Stomach (tissue), 9 donors: Measurements from ENCODE around the gene RHD. TPM values are rescaled to one million over a fixed set of nuclear protein-coding genes. Genes with fewer than 3 reads are reported as not detected.

ENCODE experiments used
- DNase-seq, 2 donors: peaks; one replicate each; pipeline versions ENCODE4 v3.0.0 to v3.0.0-alpha.2; 2013 to 2019
- H3K27ac ChIP-seq, 5 donors: fragments of 200-600 bp in 4 of 5; sonication (generic) in 4 of 5; one replicate each; pipeline ENCODE4 v1.5.1; 2013 to 2019; ENCODE audit warnings: mild to moderate bottlenecking in 1 of 5, moderate library complexity in 1 of 5
- H3K27me3 ChIP-seq, 3 donors: fragments of 200-600 bp; sonication (generic); one replicate each; pipeline ENCODE4 v1.5.1; 2017 to 2019; ENCODE audit warnings: mixed run types in 1 of 3
- H3K36me3 ChIP-seq, 4 donors: fragments of 200-600 bp; sonication (generic); 1 replicate in 3 of 4; 2 replicates in 1 of 4; pipeline ENCODE4 v1.5.1; 2016 to 2019
- H3K4me1 ChIP-seq, 4 donors: fragments of 200-600 bp; sonication (generic); one replicate each; pipeline ENCODE4 v1.5.1; 2016 to 2019
- H3K4me3 ChIP-seq, 4 donors: fragments of 200-600 bp; sonication (generic) in 3 of 4; one replicate each; pipeline ENCODE4 v1.5.1; 2016 to 2019; ENCODE audit warnings: mild to moderate bottlenecking in 1 of 4
- H3K9me3 ChIP-seq, 4 donors: fragments of 200-600 bp; sonication (generic); one replicate each; pipeline ENCODE4 v1.5.1; 2016 to 2019
- CTCF ChIP-seq, 7 experiments: fragments of 450-650 bp in 4 of 7; fragments of 200-600 bp in 3 of 7; sonication (generic) in 3 of 7; IDR thresholded peaks; one replicate each; pipeline ENCODE4 v1.5.1; 2016 to 2019; ENCODE audit warnings: antibody characterized with exemption in 7 of 7, control low read depth in 2 of 7, mild to moderate bottlenecking in 1 of 7
- EP300 ChIP-seq: sonication (generic); formaldehyde crosslinking; IDR thresholded peaks from one replicate; pipeline ENCODE4 v1.6.1; 2017; ENCODE audit warnings: antibody characterized with exemption
- POLR2A ChIP-seq, 4 donors: fragments of 450-650 bp; IDR thresholded peaks; one replicate each; pipeline ENCODE4 v1.6.1; 2016; ENCODE audit warnings: antibody characterized with exemption in 4 of 4, control low read depth in 2 of 4, mild to moderate bottlenecking in 1 of 4, moderate library complexity in 1 of 4
- POLR2AphosphoS5 ChIP-seq, 3 donors: sonication (generic); formaldehyde crosslinking; IDR thresholded peaks; one replicate each; pipeline ENCODE4 v1.6.1; 2016; ENCODE audit warnings: antibody characterized with exemption in 3 of 3
- WGBS, 5 donors: extraction: QIAGEN DNeasy Blood & Tissue Kit in 3 of 5; methylation state at CpG; one replicate each; pipeline versions ENCODE4 v1.1.5 to v1.1.7; 2013 to 2018; 5-methylcytosine and 5-hydroxymethylcytosine counted together
- intact Hi-C: fragments of 100-400 bp; cut with DNase I; formaldehyde crosslinking; loops from one replicate; pipeline ENCODE4 v1.15.1; 2023; ENCODE audit warnings: low total_unique reads
- polyA plus RNA-seq, 3 donors: library from polyadenylated mRNA; stranded (reverse); fragments of 200-250 nt; gene quantifications; one replicate each; pipeline ENCODE4 v1.2.3, GENCODE V29; 2013
- total RNA-seq, 5 donors: library from RNA; depleted of rRNA; stranded (reverse); fragments of >200 nt; gene quantifications; one replicate each; pipeline versions ENCODE4 v1.1.0 to v1.2.3, GENCODE V29; 2014 to 2016
- donor health status: healthy with polysubstance abuse.
- donor health status: Bipolar disorder and iron deficiency.
- donor health status: healthy.

Gene RHD
- total and polyA plus RNA-seq, 8 donors: 0.18 TPM; not detected in 7

DNA sequence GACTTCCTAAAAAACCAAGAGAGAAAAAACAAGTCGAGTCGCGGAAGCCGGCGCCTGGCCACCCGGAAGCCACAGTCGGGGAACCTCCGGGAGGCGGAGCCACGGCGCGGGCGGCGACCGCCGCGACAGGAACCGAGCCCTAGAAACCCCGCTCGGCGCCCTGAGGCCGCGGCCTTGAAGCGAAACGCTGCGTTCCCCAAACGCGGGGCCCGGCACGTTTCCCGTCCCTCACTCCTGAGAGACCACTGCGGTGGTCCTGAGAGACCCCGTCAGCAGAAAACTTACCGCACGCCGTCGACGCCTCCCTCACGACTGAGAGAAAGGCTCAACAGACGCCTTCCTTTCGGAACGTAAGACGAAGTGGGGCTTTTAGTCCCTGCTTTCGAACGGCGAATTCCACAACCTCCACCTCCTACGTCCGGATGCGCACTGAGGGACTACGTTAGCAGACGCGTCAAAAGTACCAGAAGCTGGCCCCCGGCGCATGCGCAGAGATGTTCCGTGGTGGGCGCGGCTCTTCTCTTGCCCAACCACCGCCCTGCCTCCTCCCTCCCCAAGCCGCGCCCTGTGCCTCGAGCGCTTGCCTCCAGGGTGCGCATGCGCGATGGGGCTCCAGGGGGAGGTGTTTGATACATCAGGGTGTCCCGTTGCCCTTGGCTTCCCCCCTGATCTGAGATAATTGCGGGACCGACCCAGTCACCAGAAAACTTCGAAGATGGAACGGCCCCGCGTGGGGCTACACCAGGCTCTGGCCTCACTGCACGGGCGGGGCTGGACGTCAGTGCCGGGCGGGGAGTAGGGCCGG lies 25.1 kb upstream of the RHD start, which contains the start of gene RSRP1:
TSS of gene RSRP1 (minus strand) at position 431 of the 805 bp plus-strand sequence. CDS start 491 bp downstream, outside the sequence.
- Histone ChIP-seq H3K36me3 (peaks cover 27 to 37% (median 33%) of the 10 kb centered on the region in 4 donors), H3K9me3 (no peaks in the 10 kb centered on the region), H3K4me1 (peaks cover 23 to 47% (median 34%) of the 10 kb centered on the region in 4 donors), H3K4me3 (peak within 1 kb of the TSS; percentile 81 to 99 (median 88)), H3K27me3 (no peaks in the 10 kb centered on the region), H3K27ac (peak within 1 kb of the TSS; percentile 93 to 100 (median 99))
- intact Hi-C loops: no loop called here
- WGBS, 5 donors: 0 to 1% (median 0%) methylated on average over 32 to 79 of the region's 79 CpGs
- TF ChIP-seq POLR2AphosphoS5 (IDR thresholded peaks at IDR 0.05) (peak; percentile 99 to 100 (median 99)), POLR2A (IDR thresholded peaks at IDR 0.05) (peak in 2 of 4 donors; percentile 99), EP300 (no peak), CTCF (IDR thresholded peaks at IDR 0.05) (peak in 2 of 7 experiments; percentile 15 to 26)
- DNase-seq: peak; percentile 99 to 100

DNA sequence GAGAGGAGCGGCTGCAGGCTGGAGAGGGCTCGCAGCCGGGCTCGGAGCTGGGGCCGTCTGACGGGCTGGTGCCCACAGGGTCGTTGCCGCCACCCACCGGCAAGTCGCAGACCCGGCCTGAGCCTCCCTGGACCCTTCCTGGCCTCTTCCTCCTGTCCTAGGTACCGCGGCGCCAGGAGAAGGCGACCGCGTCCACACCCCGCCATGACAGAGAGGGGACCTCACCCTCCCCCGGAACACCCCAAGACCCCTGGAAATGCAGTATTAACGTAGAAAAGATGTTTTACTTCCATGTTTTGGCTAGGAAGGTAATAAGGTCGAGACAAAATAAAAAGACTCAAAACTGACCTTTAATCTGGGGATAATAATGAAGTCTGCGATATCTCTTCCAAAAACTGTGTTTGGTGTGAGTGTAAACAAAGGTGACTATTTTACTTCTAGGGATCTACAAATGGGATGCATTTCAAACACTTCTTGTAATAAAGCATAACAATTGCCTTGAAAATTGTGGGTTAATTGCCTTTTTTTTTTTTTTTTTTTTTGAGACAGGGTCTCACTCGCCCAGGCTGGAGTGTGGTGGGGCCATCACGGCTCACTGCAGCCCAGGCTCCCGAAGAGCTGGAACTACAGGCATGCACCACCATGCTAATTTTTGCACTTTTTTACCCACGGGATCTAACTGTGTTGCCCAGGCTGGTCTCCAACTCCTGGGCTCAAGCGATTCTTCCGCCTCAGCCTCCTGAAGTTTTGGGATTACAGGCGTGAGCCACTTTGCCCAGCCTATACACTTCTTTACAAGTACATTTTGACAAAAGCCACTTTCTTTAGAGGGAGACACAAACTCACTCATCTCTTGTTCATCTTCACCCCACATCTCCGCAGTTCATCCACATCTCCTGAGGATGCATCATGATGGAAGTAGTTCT lies 24.2 kb upstream of the RHD start:
- intact Hi-C loops: no loop called here
- Histone ChIP-seq H3K27ac (peak overlapping the region; percentile 93 to 100 (median 99)), H3K27me3 (no peaks in the 10 kb centered on the region), H3K9me3 (no peaks in the 10 kb centered on the region), H3K4me1 (peaks cover 23 to 39% (median 30%) of the 10 kb centered on the region in 4 donors), H3K4me3 (peak overlapping the region; percentile 81 to 99 (median 88)), H3K36me3 (peaks cover 19 to 28% (median 25%) of the 10 kb centered on the region in 4 donors)
- TF ChIP-seq CTCF (IDR thresholded peaks at IDR 0.05) (no peak), POLR2AphosphoS5 (IDR thresholded peaks at IDR 0.05) (no peak), EP300 (no peak), POLR2A (IDR thresholded peaks at IDR 0.05) (no peak)
- 21 to 29% (median 28%) methylated on average over 22 to 30 of the region's 30 CpGs for WGBS, 5 donors
- no peak for DNase-seq

GRCh38 chr1:25253911-25254310 lies 18.4 kb upstream of the RHD start:
- no peaks in the 10 kb centered on the region for H3K9me3 ChIP-seq

GRCh38 chr1:25255706-25256577 lies 16.4 kb upstream of the RHD start:
- H3K27me3 ChIP-seq: no peaks in the 10 kb centered on the region
- TF ChIP-seq CTCF (IDR thresholded peaks at IDR 0.05): no peak
- no peak for TF ChIP-seq POLR2A (IDR thresholded peaks at IDR 0.05)
- no peak for TF ChIP-seq EP300
- TF ChIP-seq POLR2AphosphoS5 (IDR thresholded peaks at IDR 0.05): no peak
- peaks cover 0 to 3% (median 0%) of the 10 kb centered on the region in 4 donors for H3K4me1 ChIP-seq
- intact Hi-C loops: no loop called here
- H3K9me3 ChIP-seq: no peaks in the 10 kb centered on the region
- no peak for DNase-seq
- 75 to 90% (median 76%) methylated on average over 18 of the region's 18 CpGs for WGBS, 5 donors
- H3K36me3 ChIP-seq: no peaks in the 10 kb centered on the region
- no peak overlapping the region for H3K4me3 ChIP-seq
- no peak overlapping the region for H3K27ac ChIP-seq

More at GRCh38 chr1:25253911-25254310, 18.4 kb upstream of the RHD start:
- Histone ChIP-seq H3K27ac (no peak overlapping the region), H3K27me3 (no peaks in the 10 kb centered on the region), H3K4me3 (no peak overlapping the region), H3K36me3 (no peaks in the 10 kb centered on the region), H3K4me1 (no peaks in the 10 kb centered on the region)
- TF ChIP-seq EP300 (no peak), POLR2A (IDR thresholded peaks at IDR 0.05) (no peak)
- 62 to 82% (median 77%) methylated on average over 2 of the region's 2 CpGs for WGBS, 5 donors
- intact Hi-C loops: no loop called here
- DNase-seq: no peak
